Loucy (cell line): Measurements from ENCODE around the gene FOXP1.

Experiments used
- H2AFZ ChIP-seq: fragments of 200-600 bp; sonication (generic); 2 replicates; pipeline ENCODE4 v1.6.0; 2016; ENCODE audit warnings: antibody characterized with exemption, mild to moderate bottlenecking, low read length, moderate library complexity
- H3F3A ChIP-seq: fragments of 200-600 bp; 2 replicates; pipeline ENCODE4 v1.6.0; 2016; ENCODE audit warnings: antibody characterized with exemption, low read depth, mild to moderate bottlenecking
- H3K27me3 ChIP-seq: fragments of 200-600 bp; sonication (generic); 2 replicates; pipeline ENCODE4 v1.6.1; 2014; ENCODE audit warnings: low read length, mild to moderate bottlenecking; ENCODE audit not compliant: insufficient read depth, poor library complexity, severe bottlenecking
- H3K36me3 ChIP-seq: fragments of 200-600 bp; sonication (generic); 2 replicates; pipeline ENCODE4 v1.6.1; 2016; ENCODE audit warnings: low read length; ENCODE audit not compliant: insufficient read depth
- H3K4me1 ChIP-seq: fragments of 200-600 bp; sonication (generic); 2 replicates; pipeline ENCODE4 v1.5.1; 2014; ENCODE audit warnings: low read length, mild to moderate bottlenecking; ENCODE audit not compliant: insufficient read depth, poor library complexity, severe bottlenecking
- H3K4me2 ChIP-seq: fragments of 200-600 bp; sonication (generic); 2 replicates; pipeline ENCODE4 v1.6.0; 2014; ENCODE audit warnings: antibody characterized with exemption, low read length, low read depth, mild to moderate bottlenecking; ENCODE audit not compliant: poor library complexity, severe bottlenecking
- H3K4me3 ChIP-seq: fragments of 200-600 bp; sonication (generic); 2 replicates; pipeline ENCODE4 v1.5.1; 2014; ENCODE audit warnings: low read length, mild to moderate bottlenecking, mixed read lengths; ENCODE audit not compliant: poor library complexity, severe bottlenecking
- H3K79me2 ChIP-seq: fragments of 200-600 bp; sonication (generic); 2 replicates; pipeline ENCODE4 v1.6.1; 2014; ENCODE audit warnings: low read length; ENCODE audit not compliant: insufficient read depth
- H3K9ac ChIP-seq: fragments of 200-600 bp; sonication (generic); 2 replicates; pipeline ENCODE4 v1.6.0; 2014; ENCODE audit warnings: mild to moderate bottlenecking, low read depth, low read length, moderate library complexity; ENCODE audit not compliant: poor library complexity, severe bottlenecking
- H3K9me2 ChIP-seq: fragments of 200-600 bp; sonication (generic); replicated peaks from 2 replicates; pipeline ENCODE4 v1.6.1; 2016; ENCODE audit warnings: low read depth, low read length, mixed read lengths
- H3K9me3 ChIP-seq: fragments of 200-600 bp; sonication (generic); 2 replicates; pipeline ENCODE4 v1.6.1; 2014; ENCODE audit warnings: mild to moderate bottlenecking, antibody characterized with exemption, low read length, low read depth; ENCODE audit not compliant: insufficient read depth
- H4K20me1 ChIP-seq: fragments of 200-600 bp; sonication (generic); 2 replicates; pipeline ENCODE4 v1.6.0; 2014; ENCODE audit warnings: antibody characterized with exemption, low read length, mild to moderate bottlenecking; ENCODE audit not compliant: insufficient read depth, poor library complexity, severe bottlenecking
- EZH2phosphoT487 ChIP-seq: fragments of 200-600 bp; IDR thresholded peaks from 2 replicates; pipeline ENCODE4 v1.6.1; 2018; ENCODE audit warnings: antibody characterized with exemption, mild to moderate bottlenecking, moderate library complexity, borderline replicate concordance
- TF ChIP-seq, protein P1 (sequence below): fragments of 200-600 bp; sonication (generic); conservative IDR thresholded peaks from 2 replicates; pipeline ENCODE4 v1.5.1; 2014; ENCODE audit warnings: mild to moderate bottlenecking, antibody characterized with exemption, low read length

The FOXP1 gene

DNA sequence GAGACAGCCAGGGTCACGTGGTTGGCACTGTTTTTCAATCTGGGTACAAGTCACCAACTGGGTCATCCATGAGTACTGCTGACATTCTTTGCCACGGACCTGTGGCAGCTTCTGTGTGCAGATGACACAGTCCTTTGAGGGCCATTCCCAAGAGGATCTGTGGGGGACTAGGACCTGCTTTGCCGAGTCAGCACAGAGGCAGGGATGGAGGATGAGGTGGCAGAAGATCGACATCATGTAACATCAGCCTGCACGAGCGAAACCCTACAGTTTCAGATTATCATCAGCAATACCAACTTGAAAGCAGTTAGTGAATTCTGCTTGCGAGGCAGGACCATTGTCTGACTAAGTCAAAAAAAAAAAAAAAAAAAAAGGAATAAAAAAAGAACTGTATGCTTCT, 227.7 kb downstream of the FOXP1 start:
- no peak overlapping the region for H3K9ac ChIP-seq
- H3K9me3 ChIP-seq, result no peaks in the 10 kb centered on the region
- no peaks in the 10 kb centered on the region for H3K79me2 ChIP-seq
- H2AFZ ChIP-seq, result no peak overlapping the region
- no peaks in the 10 kb centered on the region for H3K27me3 ChIP-seq
- peaks cover 5% of the 10 kb centered on the region for H4K20me1 ChIP-seq
- H3K4me1 ChIP-seq, result peaks cover 2% of the 10 kb centered on the region
- peaks cover 24% of the 10 kb centered on the region; the same call in 1 of the 2 replicates for H3K36me3 ChIP-seq
- no peaks in the 10 kb centered on the region for H3K9me2 ChIP-seq
- H3F3A ChIP-seq, result no peaks in the 10 kb centered on the region
- no peak overlapping the region for H3K4me2 ChIP-seq
- H3K4me3 ChIP-seq, result no peak overlapping the region
- TF ChIP-seq, protein P1, sequence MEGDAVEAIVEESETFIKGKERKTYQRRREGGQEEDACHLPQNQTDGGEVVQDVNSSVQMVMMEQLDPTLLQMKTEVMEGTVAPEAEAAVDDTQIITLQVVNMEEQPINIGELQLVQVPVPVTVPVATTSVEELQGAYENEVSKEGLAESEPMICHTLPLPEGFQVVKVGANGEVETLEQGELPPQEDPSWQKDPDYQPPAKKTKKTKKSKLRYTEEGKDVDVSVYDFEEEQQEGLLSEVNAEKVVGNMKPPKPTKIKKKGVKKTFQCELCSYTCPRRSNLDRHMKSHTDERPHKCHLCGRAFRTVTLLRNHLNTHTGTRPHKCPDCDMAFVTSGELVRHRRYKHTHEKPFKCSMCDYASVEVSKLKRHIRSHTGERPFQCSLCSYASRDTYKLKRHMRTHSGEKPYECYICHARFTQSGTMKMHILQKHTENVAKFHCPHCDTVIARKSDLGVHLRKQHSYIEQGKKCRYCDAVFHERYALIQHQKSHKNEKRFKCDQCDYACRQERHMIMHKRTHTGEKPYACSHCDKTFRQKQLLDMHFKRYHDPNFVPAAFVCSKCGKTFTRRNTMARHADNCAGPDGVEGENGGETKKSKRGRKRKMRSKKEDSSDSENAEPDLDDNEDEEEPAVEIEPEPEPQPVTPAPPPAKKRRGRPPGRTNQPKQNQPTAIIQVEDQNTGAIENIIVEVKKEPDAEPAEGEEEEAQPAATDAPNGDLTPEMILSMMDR, result no peak
- no peak for TF ChIP-seq EZH2phosphoT487

DNA sequence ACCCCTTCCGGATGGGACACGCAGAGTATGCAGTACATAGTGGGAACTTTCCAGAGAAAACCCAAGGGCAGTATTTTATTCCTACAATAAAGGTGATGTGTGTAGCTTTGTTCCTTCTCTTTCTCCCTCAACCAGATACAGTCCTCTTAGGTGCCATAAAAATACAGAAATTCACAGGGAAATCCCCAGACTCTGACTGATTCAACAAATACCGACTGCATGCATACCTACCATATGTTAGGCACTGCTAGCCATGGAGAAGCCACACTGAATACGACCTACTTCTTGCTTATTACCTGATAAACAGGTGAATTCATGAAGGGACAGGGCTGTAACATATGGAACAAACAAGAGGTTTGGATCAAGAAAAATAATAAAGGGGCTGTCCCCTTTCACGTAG, 228.5 kb downstream of the FOXP1 start:
- Histone ChIP-seq H3K9me3 (no peaks in the 10 kb centered on the region), H2AFZ (no peak overlapping the region), H3K79me2 (no peaks in the 10 kb centered on the region), H3K4me3 (no peak overlapping the region), H3K27me3 (no peaks in the 10 kb centered on the region), H3K36me3 (peaks cover 24% of the 10 kb centered on the region; the same call in 1 of the 2 replicates), H3K9me2 (no peaks in the 10 kb centered on the region), H3K4me1 (no peaks in the 10 kb centered on the region), H3K9ac (no peak overlapping the region), H3K4me2 (no peak overlapping the region), H3F3A (no peaks in the 10 kb centered on the region), H4K20me1 (peaks cover 5% of the 10 kb centered on the region)
- no peak for TF ChIP-seq EZH2phosphoT487
- TF ChIP-seq, protein P1, result no peak

DNA sequence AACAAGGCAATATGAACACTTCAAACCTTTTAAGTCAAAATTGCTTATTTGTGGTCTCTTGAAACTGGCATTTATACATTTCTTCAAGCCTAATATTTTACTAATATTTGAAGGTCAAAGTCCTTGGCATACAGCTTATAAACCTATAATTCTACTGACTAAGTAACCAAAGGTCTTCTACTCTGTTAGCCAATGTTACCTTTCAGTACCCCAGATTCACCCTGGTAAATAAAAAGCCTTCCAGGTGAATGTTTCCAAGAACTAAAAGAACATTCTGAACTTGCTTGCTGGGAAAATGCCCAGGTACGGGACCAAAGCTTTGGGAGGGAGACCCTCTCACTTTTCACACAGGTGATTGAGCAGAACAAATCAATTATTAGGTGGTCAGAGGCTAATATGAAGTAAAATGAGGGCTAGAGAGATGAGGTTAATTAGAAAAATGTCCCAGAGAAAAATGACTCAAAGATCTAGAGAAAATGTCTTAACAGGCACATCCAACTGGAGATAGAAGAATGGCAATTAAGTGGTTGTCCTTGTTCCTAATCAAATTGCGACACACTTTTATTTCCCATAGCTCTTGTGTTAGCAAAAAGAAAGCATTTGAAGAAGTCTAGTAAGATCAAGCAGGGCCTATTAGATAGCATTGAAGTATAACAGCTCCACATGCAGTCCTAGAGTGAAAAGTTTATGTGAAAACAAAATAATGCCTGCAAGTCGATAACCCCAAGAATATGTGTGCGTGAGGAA, 232.0 kb downstream of the FOXP1 start:
- no peaks in the 10 kb centered on the region for H3K9me2 ChIP-seq
- H3K4me2 ChIP-seq, result no peak overlapping the region
- TF ChIP-seq EZH2phosphoT487, result no peak
- TF ChIP-seq, protein P1, result no peak
- no peaks in the 10 kb centered on the region for H3K4me1 ChIP-seq
- H3K4me3 ChIP-seq, result no peak overlapping the region
- H3K27me3 ChIP-seq, result no peaks in the 10 kb centered on the region
- H3F3A ChIP-seq, result no peaks in the 10 kb centered on the region
- H2AFZ ChIP-seq, result no peak overlapping the region
- peaks cover under 1% of the 10 kb centered on the region for H4K20me1 ChIP-seq
- H3K36me3 ChIP-seq, result peaks cover 13% of the 10 kb centered on the region; the same call in 1 of the 2 replicates
- no peak overlapping the region for H3K9ac ChIP-seq
- H3K79me2 ChIP-seq, result no peaks in the 10 kb centered on the region
- H3K9me3 ChIP-seq, result no peaks in the 10 kb centered on the region
